ENCODE measurements around the gene GPX3.

The GPX3 gene, protein sequence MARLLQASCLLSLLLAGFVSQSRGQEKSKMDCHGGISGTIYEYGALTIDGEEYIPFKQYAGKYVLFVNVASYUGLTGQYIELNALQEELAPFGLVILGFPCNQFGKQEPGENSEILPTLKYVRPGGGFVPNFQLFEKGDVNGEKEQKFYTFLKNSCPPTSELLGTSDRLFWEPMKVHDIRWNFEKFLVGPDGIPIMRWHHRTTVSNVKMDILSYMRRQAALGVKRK

GRCh38 chr5:151020304-151021110 lies at the start of gene GPX3:
GPX3 (plus strand) TSS chr5:151020591; CDS start chr5:151020655, 64 bp downstream.
- no peak for DNase-seq

DNA sequence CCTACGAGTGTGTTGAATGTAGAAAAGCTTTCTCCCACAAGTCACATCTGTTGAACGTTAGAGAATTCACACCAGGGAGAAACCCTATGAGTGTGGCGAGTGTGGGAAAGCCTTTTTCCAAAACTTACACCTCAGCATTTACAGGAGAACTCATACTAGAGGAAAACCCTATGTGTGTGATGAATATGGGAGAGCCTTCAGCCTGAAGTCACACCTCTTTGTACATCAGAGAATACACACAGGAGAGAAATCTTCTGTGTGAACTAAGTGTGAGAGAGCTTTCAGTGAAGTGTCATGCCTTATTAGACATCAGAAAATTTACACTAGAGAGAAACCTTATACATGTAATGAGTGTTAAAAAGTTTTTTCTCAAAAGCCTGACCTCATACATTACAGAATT lies 41.8 kb upstream of the GPX3 start:
- DNase-seq: no peak

GRCh38 chr5:150987746-150988145 lies 32.6 kb upstream of the GPX3 start:
- DNase-seq: no peak

GRCh38 chr5:150989695-150990094 lies 30.7 kb upstream of the GPX3 start:
- DNase-seq: no peak

GRCh38 chr5:150992705-150993104 lies 27.7 kb upstream of the GPX3 start:
- DNase-seq: no peak

- DNase-seq: no peak
Measured at GRCh38 chr5:150993422-150993821, 27.0 kb upstream of the GPX3 start.

DNA sequence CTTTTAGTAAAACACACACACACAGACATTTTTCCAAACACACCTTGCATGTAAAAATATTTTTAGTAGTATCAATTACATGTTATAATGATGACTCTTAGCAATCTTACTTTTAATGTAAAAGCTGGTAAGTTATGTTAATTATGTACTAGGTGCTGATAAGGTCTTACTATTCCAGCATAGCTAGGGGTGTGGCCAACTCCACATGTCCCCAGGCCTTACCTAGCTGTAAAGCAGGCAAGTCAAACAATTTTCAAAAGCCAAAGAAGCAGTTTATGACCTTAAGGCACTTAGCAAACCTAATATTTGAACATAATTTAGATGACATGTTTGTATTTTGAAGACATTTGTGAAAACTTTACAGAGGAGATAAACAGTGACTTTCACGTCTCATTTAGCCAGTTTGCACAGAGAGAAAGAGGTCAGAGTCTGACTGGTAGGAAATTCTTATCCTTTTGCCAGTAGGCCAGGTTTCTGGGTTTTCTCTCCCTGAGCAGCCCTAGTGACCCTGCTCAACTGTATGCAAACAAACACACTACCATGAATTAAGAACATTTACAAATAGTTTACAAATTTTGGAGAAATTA lies 26.5 kb upstream of the GPX3 start:
- no peak for DNase-seq

GRCh38 chr5:150999704-151000442 lies 20.5 kb upstream of the GPX3 start:
- no peak for DNase-seq

GRCh38 chr5:151001436-151001835 lies 19.0 kb upstream of the GPX3 start:
- no peak for DNase-seq

- no peak for DNase-seq
Measured at GRCh38 chr5:151002250-151002649, 18.1 kb upstream of the GPX3 start.

DNA sequence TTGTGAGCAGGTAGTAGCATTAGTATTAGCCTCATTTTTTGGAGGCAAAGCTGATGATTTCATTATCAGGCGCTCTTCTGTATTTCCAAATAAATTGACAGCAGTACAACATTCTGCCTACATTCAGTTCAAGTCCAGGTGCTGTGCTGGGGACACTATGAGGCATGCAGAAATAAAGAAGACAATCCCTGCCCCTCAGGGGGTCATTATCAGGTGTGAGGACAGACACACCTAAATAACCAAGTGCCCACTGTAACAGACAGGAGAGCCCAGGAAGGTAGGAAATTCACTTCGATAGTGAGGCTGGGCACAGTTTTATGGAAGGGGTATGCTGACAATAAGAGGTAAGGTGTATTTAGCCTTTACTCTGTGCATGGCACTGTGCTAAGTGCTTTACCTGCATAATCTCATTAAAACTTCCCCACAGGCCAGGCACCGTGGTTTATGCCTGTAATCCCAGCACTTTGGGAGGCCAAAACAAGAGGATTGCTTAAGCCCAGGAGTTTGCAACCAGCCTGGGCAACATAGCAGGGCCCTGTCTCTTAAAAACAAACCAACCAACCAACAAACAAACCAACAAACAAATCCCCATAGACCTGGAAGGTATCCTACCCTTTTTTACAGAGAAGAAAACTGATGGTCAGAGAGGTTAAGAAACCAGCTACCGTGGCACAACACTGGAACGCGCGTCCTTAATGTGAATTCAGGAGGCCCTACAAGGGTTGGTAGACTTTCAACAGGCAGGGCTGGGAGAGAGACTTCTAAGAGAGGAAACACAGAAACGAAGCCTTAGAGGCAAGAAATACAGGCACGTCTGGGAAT lies 17.5 kb upstream of the GPX3 start:
- no peak for DNase-seq

DNA sequence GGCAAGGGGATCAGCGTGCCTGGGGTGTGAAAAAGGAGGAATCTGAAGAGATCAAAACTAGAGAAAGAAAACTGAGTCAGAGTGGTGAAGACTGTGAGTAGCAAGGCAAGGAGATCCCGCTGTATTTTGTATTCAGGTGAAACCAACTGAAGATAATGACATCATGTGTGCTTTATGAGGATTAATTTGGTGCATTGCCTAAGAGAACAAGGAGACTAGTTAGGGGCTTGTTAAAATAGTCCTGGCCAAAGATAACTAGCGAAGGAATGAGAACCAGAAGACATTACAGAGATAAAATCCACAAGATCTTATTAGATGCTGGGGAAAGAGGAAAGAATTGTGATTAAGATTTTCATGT lies 16.9 kb upstream of the GPX3 start:
- no peak for DNase-seq

GRCh38 chr5:151004499-151004898 lies 15.9 kb upstream of the GPX3 start:
- DNase-seq: no peak

DNA sequence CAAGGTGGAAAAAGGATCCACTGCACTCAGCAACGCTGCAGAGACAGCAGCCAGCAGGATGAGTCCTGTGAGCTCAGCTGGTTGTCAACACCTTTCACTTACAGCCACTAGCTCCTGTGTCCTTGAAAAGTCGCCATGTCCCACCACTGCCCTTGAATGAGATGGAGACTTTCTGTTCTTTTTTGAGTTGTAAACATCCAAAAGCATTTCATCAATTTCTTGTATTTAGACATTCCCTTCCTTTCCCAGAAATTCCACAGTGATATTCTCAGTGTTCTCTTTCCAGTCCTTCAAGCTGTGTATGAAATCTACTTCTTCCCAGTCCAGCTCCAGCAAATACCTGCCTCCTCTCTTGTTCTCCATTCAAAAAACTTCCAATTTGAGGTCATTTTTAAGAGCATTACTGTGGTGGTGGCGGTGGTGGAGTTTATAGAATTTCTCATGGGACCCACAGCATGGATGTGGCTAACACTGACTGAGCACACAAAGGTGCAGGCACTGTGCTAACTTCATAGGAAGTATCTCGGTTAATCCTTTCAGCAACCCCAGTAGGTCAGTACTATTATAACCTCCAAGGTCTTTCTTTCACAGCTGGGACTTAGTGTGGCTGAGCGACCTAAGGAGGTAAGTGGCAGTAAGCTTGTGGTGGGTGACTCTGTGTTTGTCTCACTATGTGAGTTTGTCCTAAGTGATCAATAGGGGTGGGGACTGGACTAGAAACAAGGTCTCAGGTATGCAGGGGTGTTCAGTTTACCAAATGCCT lies 15.0 kb upstream of the GPX3 start:
- DNase-seq: no peak

GRCh38 chr5:151005950-151006576 lies 14.3 kb upstream of the GPX3 start:
- no peak for DNase-seq

GRCh38 chr5:151006704-151007334 lies 13.6 kb upstream of the GPX3 start:
- no peak for DNase-seq

DNA sequence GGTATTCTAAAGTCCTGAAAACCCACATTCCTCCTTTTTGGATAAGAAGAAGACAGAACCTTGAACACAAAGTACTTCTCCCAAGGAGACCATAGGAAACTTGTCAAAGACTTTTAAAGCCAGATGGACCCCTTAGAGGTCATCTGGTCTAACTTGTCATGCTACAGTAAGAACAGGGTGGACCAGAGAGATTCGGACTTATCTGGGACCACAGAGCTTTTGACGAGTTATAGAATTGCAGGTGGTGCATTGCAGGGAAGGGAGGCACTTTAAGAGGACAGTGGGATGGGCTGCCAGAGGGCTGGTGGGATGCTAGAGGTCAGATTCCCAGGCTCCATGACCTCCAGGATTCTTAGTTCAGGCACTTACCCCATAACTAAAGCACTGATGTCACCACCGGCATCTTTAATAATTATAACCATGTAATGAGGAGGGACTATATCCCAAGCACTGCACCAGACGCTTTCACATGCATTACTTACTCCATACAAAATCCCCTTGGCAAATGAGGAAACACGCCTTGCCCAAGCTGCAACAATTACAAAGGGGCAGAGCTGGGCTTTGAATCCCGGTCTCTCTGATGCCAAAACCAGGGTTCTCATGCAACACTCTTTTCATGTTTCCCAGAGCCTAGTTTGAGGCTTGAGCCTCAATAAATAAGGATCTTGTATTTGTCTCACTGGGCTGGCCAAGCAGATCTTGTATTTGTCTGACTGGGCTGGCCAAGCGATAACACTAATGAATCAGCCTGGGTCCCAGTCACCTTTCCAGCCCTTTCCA lies 12.8 kb upstream of the GPX3 start:
- DNase-seq: no peak

DNA sequence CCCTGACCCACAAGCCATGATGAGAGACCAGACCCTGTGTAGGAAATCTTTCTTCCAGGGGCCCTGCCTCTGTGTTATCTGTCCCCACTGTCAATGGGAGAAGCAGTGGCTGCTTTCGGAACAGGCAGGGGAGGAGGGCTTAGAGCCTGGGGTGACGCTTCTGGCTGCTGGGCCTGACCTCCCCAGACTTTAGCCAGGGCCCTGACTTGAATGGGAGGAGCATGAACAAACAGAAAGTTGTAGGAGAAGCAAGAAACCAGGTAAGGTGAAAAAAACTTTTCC lies 12.2 kb upstream of the GPX3 start:
- DNase-seq: no peak

- DNase-seq: no peak
Measured at GRCh38 chr5:151008906-151009305, 11.5 kb upstream of the GPX3 start.

GRCh38 chr5:151012862-151013261 lies 7.5 kb upstream of the GPX3 start:
- DNase-seq: no peak
